Subcutaneous adipose tissue (tissue), 4 donors: ENCODE measurements around the gene FOXA2. TPM values are rescaled to one million over a fixed set of nuclear protein-coding genes. Genes with fewer than 3 reads are reported as not detected.

Experiments
- total RNA-seq, 4 donors: library from RNA; depleted of rRNA; stranded (reverse); fragments of >200 nt; gene quantifications; one replicate each; pipeline ENCODE4 v1.1.0, GENCODE V29; 2016
- TF ChIP-seq, protein P1 (sequence below): fragments of 450-650 bp; IDR thresholded peaks from one replicate; pipeline ENCODE4 v1.5.1; 2016; ENCODE audit warnings: low read depth, mild to moderate bottlenecking, control low read depth, antibody characterized with exemption, moderate library complexity

The FOXA2 gene
- total RNA-seq, 4 donors from 2014 or later, result not detected

GRCh38 chr20:22575737-22576136 is 8.6 kb downstream of the FOXA2 start:
- TF ChIP-seq, protein P1, sequence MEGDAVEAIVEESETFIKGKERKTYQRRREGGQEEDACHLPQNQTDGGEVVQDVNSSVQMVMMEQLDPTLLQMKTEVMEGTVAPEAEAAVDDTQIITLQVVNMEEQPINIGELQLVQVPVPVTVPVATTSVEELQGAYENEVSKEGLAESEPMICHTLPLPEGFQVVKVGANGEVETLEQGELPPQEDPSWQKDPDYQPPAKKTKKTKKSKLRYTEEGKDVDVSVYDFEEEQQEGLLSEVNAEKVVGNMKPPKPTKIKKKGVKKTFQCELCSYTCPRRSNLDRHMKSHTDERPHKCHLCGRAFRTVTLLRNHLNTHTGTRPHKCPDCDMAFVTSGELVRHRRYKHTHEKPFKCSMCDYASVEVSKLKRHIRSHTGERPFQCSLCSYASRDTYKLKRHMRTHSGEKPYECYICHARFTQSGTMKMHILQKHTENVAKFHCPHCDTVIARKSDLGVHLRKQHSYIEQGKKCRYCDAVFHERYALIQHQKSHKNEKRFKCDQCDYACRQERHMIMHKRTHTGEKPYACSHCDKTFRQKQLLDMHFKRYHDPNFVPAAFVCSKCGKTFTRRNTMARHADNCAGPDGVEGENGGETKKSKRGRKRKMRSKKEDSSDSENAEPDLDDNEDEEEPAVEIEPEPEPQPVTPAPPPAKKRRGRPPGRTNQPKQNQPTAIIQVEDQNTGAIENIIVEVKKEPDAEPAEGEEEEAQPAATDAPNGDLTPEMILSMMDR, result no peak

- TF ChIP-seq, protein P1, result no peak
Observed at GRCh38 chr20:22575087-22575721, 9.2 kb downstream of the FOXA2 start.

GRCh38 chr20:22574545-22575086 is 9.8 kb downstream of the FOXA2 start:
- TF ChIP-seq, protein P1, result no peak

DNA sequence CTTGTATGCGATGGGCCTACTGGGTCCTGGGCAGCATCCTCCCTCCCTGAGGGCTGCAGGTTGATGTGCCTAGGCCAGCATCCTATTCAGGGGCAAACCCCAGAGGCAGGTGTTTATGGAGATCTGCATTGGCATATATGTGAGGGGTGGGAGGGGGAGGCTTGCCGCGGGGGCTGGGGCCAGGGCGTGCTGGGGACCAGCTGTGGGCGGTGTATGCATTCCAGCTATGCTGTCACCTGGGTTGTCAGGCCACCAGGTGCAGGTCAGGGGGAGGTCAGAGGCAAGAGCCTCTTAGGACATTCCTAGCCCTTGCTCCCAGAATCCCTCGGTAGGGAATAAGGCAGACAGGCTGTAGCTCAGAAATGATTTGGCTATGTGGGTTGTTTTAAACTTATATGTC is 11.9 kb downstream of the FOXA2 start:
- TF ChIP-seq, protein P1, result no peak

GRCh38 chr20:22572023-22572422 is 12.3 kb downstream of the FOXA2 start:
- TF ChIP-seq, protein P1, result no peak

DNA sequence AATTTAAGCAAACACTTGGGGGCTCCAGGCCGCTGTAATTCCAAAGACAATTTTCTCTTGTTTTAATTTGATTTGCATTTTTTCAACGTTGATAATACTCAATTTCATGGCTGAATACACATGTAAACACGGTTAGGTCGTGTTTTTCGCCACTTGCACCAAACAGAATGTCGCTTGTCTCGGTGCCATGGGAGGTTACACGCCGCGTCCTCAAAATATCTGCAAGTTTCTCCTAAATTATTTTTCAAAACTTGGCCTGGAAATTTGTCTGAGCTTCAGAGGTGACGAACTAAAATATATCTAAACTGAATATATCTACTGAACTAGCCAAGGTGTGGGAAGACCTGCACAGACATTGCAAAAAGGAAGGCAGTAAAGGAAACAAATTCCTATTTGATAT is 15.0 kb downstream of the FOXA2 start:
- TF ChIP-seq, protein P1, result no peak

- TF ChIP-seq, protein P1, result no peak
Observed at GRCh38 chr20:22568872-22569344, 15.5 kb downstream of the FOXA2 start.
